Calu3 (cell line): ENCODE results near the gene SUPT16H. TPM values are rescaled to one million over a fixed set of nuclear protein-coding genes. Genes with fewer than 3 reads are reported as not detected.

Experiments
- BruUV-seq: library from RNA; stranded (reverse); fragments of 400-500 nt; replicated peaks from 2 replicates; lab custom pipeline; 2021; lab: Mats Ljungman, UMichigan
- CTCF ChIA-PET: fragments of 300-600 bp; sonication (Branson Sonifier 250); formaldehyde crosslinking; loops from one replicate; lab custom pipeline; 2022; ENCODE audit warnings: antibody characterized with exemption; lab: Charles Lee
- DNase-seq: peaks from one replicate; pipeline ENCODE4 v3.0.0; 2022
- H3K27ac Mint-ChIP-seq: one replicate; pipeline ENCODE4 v1.8.0; 2022; ENCODE audit warnings: mixed read lengths; ENCODE audit not compliant: unreplicated experiment
- H3K27me3 Mint-ChIP-seq: one replicate; pipeline ENCODE4 v1.8.0; 2022; ENCODE audit warnings: mixed read lengths; ENCODE audit not compliant: unreplicated experiment
- H3K36me3 Mint-ChIP-seq: one replicate; pipeline ENCODE4 v1.8.0; 2022; ENCODE audit warnings: mild to moderate bottlenecking, moderate library complexity, mixed read lengths; ENCODE audit not compliant: insufficient read depth, unreplicated experiment
- H3K4me1 Mint-ChIP-seq: one replicate; pipeline ENCODE4 v1.8.0; 2022; ENCODE audit warnings: mild to moderate bottlenecking, low read depth, mixed read lengths; ENCODE audit not compliant: unreplicated experiment
- H3K4me3 Mint-ChIP-seq: one replicate; pipeline ENCODE4 v1.8.0; 2022; ENCODE audit warnings: mild to moderate bottlenecking, low read depth, moderate library complexity, mixed read lengths; ENCODE audit not compliant: unreplicated experiment
- H3K9me3 Mint-ChIP-seq: one replicate; pipeline ENCODE4 v1.8.0; 2022; ENCODE audit warnings: low read depth, mixed read lengths; ENCODE audit not compliant: unreplicated experiment
- CTCF ChIP-seq: fragments of 200-600 bp; IDR thresholded peaks from one replicate; pipeline ENCODE4 v1.8.0; 2022; ENCODE audit warnings: antibody characterized with exemption; ENCODE audit not compliant: unreplicated experiment
- intact Hi-C: fragments of 100-400 bp; cut with micrococcal nuclease; formaldehyde crosslinking; loops from one replicate; pipeline ENCODE4 v1.10.0; 2022; ENCODE audit not compliant: unreplicated experiment
- total RNA-seq: library from RNA; stranded (reverse); gene quantifications from 2 replicates; pipeline ENCODE4 v1.2.3, GENCODE V29; 2022

Gene SUPT16H
- total RNA-seq, 1 experiment from 2014 or later = 81.9 TPM

GRCh38 chr14:21347201-21347600 lies 36.6 kb downstream of the SUPT16H start:
- Mint-ChIP-seq H3K4me3 (no peak overlapping the region), H3K4me1 (no peaks in the 10 kb centered on the region), H3K9me3 (no peaks in the 10 kb centered on the region), H3K36me3 (peaks cover 6% of the 10 kb centered on the region), H3K27me3 (no peaks in the 10 kb centered on the region), H3K27ac (no peak overlapping the region)
- no TSS peak for BruUV-seq
- no peak for TF ChIP-seq CTCF
- CTCF ChIA-PET = no interaction called here
- DNase-seq = no peak
- intact Hi-C loops = no loop called here

DNA sequence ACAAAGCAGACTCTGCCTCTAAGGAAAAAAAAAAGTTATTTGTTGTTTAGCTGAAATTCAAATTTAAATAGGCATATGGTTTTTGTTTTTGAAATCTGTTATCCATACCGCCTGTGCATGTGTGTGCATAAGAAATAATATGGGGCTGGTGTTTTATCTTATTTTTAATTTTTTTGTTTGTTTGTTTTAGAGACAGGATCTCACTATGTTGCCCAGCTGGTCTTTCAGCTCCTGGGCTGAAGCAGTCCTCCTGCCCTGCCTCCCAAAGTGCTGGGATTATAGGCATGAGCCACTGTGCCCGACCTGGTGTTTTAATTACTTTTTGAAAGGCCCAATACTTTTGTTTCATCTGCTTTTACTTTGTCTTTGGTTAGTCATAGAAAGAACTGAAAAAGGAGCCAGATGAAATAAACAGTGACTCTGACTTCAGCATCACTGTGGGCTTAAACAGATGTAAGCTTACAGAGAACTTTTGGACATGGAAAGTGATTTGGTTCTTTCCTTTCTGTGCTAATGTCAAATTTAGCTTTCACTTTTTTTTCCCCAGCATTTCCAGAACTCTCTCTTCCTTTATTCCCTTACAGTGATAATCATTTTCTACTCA lies 37.2 kb downstream of the SUPT16H start:
- DNase-seq = no peak
- intact Hi-C loops = no loop called here
- CTCF ChIA-PET = no interaction called here
- H3K4me3 Mint-ChIP-seq = no peak overlapping the region
- no peaks in the 10 kb centered on the region for H3K27me3 Mint-ChIP-seq
- no peak overlapping the region for H3K27ac Mint-ChIP-seq
- no TSS peak for BruUV-seq
- no peak for TF ChIP-seq CTCF
- H3K36me3 Mint-ChIP-seq = peaks cover under 1% of the 10 kb centered on the region
- H3K4me1 Mint-ChIP-seq = no peaks in the 10 kb centered on the region
- H3K9me3 Mint-ChIP-seq = no peaks in the 10 kb centered on the region

- CTCF ChIA-PET = no interaction called here
- intact Hi-C loops = no loop called here
- H3K9me3 Mint-ChIP-seq = no peaks in the 10 kb centered on the region
- no peaks in the 10 kb centered on the region for H3K27me3 Mint-ChIP-seq
- no peaks in the 10 kb centered on the region for H3K4me1 Mint-ChIP-seq
- H3K36me3 Mint-ChIP-seq = no peaks in the 10 kb centered on the region
- no peak overlapping the region for H3K4me3 Mint-ChIP-seq
- no TSS peak for BruUV-seq
- H3K27ac Mint-ChIP-seq = no peak overlapping the region
- no peak for DNase-seq
- TF ChIP-seq CTCF = no peak
Observed at GRCh38 chr14:21343035-21343794, 40.6 kb downstream of the SUPT16H start.

- H3K27me3 Mint-ChIP-seq = peaks cover 13% of the 10 kb centered on the region
- no peak for TF ChIP-seq CTCF
- DNase-seq = no peak
- H3K27ac Mint-ChIP-seq = no peak overlapping the region
- no peaks in the 10 kb centered on the region for H3K9me3 Mint-ChIP-seq
- CTCF ChIA-PET = no interaction called here
- BruUV-seq = no TSS peak
- intact Hi-C loops = no loop called here
- no peak overlapping the region for H3K4me3 Mint-ChIP-seq
- H3K36me3 Mint-ChIP-seq = no peaks in the 10 kb centered on the region
- H3K4me1 Mint-ChIP-seq = no peaks in the 10 kb centered on the region
Observed at GRCh38 chr14:21334202-21334906, 49.5 kb downstream of the SUPT16H start.
